ENCODE results near the gene MAMLD1.

GRCh38 chrX:150506486-150506885, 143.4 kb downstream of the MAMLD1 start:
- TF ChIP-seq, protein P1, sequence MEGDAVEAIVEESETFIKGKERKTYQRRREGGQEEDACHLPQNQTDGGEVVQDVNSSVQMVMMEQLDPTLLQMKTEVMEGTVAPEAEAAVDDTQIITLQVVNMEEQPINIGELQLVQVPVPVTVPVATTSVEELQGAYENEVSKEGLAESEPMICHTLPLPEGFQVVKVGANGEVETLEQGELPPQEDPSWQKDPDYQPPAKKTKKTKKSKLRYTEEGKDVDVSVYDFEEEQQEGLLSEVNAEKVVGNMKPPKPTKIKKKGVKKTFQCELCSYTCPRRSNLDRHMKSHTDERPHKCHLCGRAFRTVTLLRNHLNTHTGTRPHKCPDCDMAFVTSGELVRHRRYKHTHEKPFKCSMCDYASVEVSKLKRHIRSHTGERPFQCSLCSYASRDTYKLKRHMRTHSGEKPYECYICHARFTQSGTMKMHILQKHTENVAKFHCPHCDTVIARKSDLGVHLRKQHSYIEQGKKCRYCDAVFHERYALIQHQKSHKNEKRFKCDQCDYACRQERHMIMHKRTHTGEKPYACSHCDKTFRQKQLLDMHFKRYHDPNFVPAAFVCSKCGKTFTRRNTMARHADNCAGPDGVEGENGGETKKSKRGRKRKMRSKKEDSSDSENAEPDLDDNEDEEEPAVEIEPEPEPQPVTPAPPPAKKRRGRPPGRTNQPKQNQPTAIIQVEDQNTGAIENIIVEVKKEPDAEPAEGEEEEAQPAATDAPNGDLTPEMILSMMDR (IDR thresholded peaks at IDR 0.05; ENCODE audit: low read depth, low read length, poor library complexity, severe bottlenecking): no peak
- TF ChIP-seq EZH2phosphoT487 (IDR thresholded peaks at IDR 0.05; ENCODE audit: borderline replicate concordance, low read length): no peak
